GM06990 (cell line): ENCODE data around the gene MPV17L.
A peak's percentile ranks its signal among the peaks of the same experiment; 100 is the strongest.
"Not testable (repeated sequence)": the region's sequence is repeated elsewhere in the genome, so short reads cannot be mapped to it uniquely, and the experiment has no call there.

Experiments used
- DNase-seq: peaks from one replicate; pipeline ENCODE4 v3.0.0-alpha.2; 2011; ENCODE audit not compliant: insufficient read length; ENCODE audit errors: extremely low read depth
- H3K27me3 ChIP-seq: replicated peaks from 2 replicates; pipeline ENCODE4 v1.6.0; 2011; ENCODE audit warnings: low read length; ENCODE audit not compliant: control insufficient read depth, insufficient read depth
- H3K36me3 ChIP-seq: 2 replicates; pipeline ENCODE4 v1.5.1; 2011; ENCODE audit warnings: low read length; ENCODE audit not compliant: control insufficient read depth, insufficient read depth
- H3K4me3 ChIP-seq: replicated peaks from 2 replicates; pipeline ENCODE4 v1.5.1; 2011; ENCODE audit warnings: low read depth, mild to moderate bottlenecking, control low read depth, low read length
- CTCF ChIP-seq: IDR thresholded peaks from 2 replicates; pipeline ENCODE4 v1.5.1; 2011; ENCODE audit warnings: low read length, control low read depth, mild to moderate bottlenecking, inconsistent platforms; ENCODE audit not compliant: insufficient read depth, poor library complexity, severe bottlenecking

MPV17L gene

GRCh38 chr16:15434425-15435215 is 39.1 kb downstream of the MPV17L start, which contains the start of gene BMERB1:
TSS of gene BMERB1 (plus strand) at chr16:15434588. CDS start at chr16:15434654, 66 bp downstream.
- Histone ChIP-seq H3K4me3 (peak within 1 kb of the TSS; percentile 63), H3K27me3 (no peaks in the 10 kb centered on the region; the same call in 1 of the 2 replicates), H3K36me3 (no peaks in the 10 kb centered on the region)
- peak; percentile 6 for DNase-seq
- no peak for TF ChIP-seq CTCF

GRCh38 chr16:15435216-15435864 is 39.8 kb downstream of the MPV17L start:
- H3K36me3 ChIP-seq: no peaks in the 10 kb centered on the region
- peak; percentile 5 for DNase-seq
- H3K27me3 ChIP-seq: no peaks in the 10 kb centered on the region; the same call in 1 of the 2 replicates
- no peak for TF ChIP-seq CTCF
- H3K4me3 ChIP-seq: peak overlapping the region; percentile 63

- Histone ChIP-seq H3K36me3 (no peaks in the 10 kb centered on the region), H3K27me3 (no peaks in the 10 kb centered on the region; the same call in 1 of the 2 replicates), H3K4me3 (no peak overlapping the region)
- TF ChIP-seq CTCF: no peak
- no peak for DNase-seq
Measured at GRCh38 chr16:15439102-15439501, 43.5 kb downstream of the MPV17L start.

- no peak overlapping the region for H3K4me3 ChIP-seq
- TF ChIP-seq CTCF: no peak
- DNase-seq: no peak
- no peaks in the 10 kb centered on the region; the same call in 1 of the 2 replicates for H3K27me3 ChIP-seq
- H3K36me3 ChIP-seq: no peaks in the 10 kb centered on the region
Measured at GRCh38 chr16:15439521-15439920, 44.0 kb downstream of the MPV17L start.

GRCh38 chr16:15440852-15441251 is 45.3 kb downstream of the MPV17L start:
- TF ChIP-seq CTCF: no peak
- H3K36me3 ChIP-seq: no peaks in the 10 kb centered on the region
- no peak for DNase-seq
- no peaks in the 10 kb centered on the region for H3K27me3 ChIP-seq
- H3K4me3 ChIP-seq: no peak overlapping the region

GRCh38 chr16:15442140-15442539 is 46.6 kb downstream of the MPV17L start:
- not testable (repeated sequence) for DNase-seq, H3K27me3 ChIP-seq, H3K4me3 ChIP-seq, H3K36me3 ChIP-seq
